HL-60 (cell line): ENCODE data around the gene LRFN2.

Experiments used
- DNase-seq, 2 experiments: peaks; one replicate each; pipeline ENCODE4 v3.0.0-alpha.2; 2010 to 2020; ENCODE audit warnings: low read depth in 1 of 2, low spot score in 1 of 2
- H3K27ac ChIP-seq: fragments of 250-450 bp; sonication (Bioruptor Pico); replicated peaks from 2 replicates; pipeline ENCODE4 v1.5.1; 2020; ENCODE audit warnings: mild to moderate bottlenecking, moderate library complexity
- H3K27me3 ChIP-seq: fragments of 250-450 bp; sonication (Bioruptor Pico); 2 replicates; pipeline ENCODE4 v1.5.1; 2021; ENCODE audit warnings: mild to moderate bottlenecking, moderate library complexity; ENCODE audit not compliant: insufficient read depth, poor library complexity, severe bottlenecking
- H3K4me3 ChIP-seq: replicated peaks from 2 replicates; pipeline ENCODE4 v1.5.1; 2011; ENCODE audit warnings: mild to moderate bottlenecking, control low read depth, low read length; ENCODE audit not compliant: insufficient read depth
- CTCF ChIP-seq: IDR thresholded peaks from one replicate; pipeline ENCODE4 v1.5.1; 2011; ENCODE audit warnings: low read length, control low read depth, inconsistent platforms; ENCODE audit not compliant: insufficient read depth
- GABPA ChIP-seq: IDR thresholded peaks from 2 replicates; pipeline ENCODE4 v1.6.1; 2012; ENCODE audit warnings: low read depth
- POLR2AphosphoS5 ChIP-seq: IDR thresholded peaks from 2 replicates; pipeline ENCODE4 v1.6.1; 2012; ENCODE audit warnings: low read depth
- REST ChIP-seq: IDR thresholded peaks from 2 replicates; pipeline ENCODE4 v1.6.1; 2012; ENCODE audit warnings: low read depth; ENCODE audit not compliant: insufficient replicate concordance
- SPI1 ChIP-seq: IDR thresholded peaks from 2 replicates; pipeline ENCODE4 v1.6.1; 2012; ENCODE audit warnings: low read depth, mild to moderate bottlenecking, borderline replicate concordance

LRFN2 gene

GRCh38 chr6:40611434-40611833 is 24.3 kb upstream of the LRFN2 start:
- no peak overlapping the region for H3K4me3 ChIP-seq
- H3K27ac ChIP-seq, result no peak overlapping the region
- DNase-seq, result no peak
- H3K27me3 ChIP-seq, result no peaks in the 10 kb centered on the region
- TF ChIP-seq GABPA (no peak), POLR2AphosphoS5 (no peak), CTCF (no peak), REST (no peak), SPI1 (no peak)

GRCh38 chr6:40610229-40610628 is 23.1 kb upstream of the LRFN2 start:
- no peak for DNase-seq
- TF ChIP-seq SPI1 (no peak), POLR2AphosphoS5 (no peak), CTCF (no peak), REST (no peak), GABPA (no peak)
- H3K27ac ChIP-seq, result no peak overlapping the region
- H3K27me3 ChIP-seq, result no peaks in the 10 kb centered on the region
- no peak overlapping the region for H3K4me3 ChIP-seq

- no peak for TF ChIP-seq POLR2AphosphoS5
- no peak for TF ChIP-seq SPI1
- no peak for TF ChIP-seq CTCF
- TF ChIP-seq GABPA, result no peak
- no peak for TF ChIP-seq REST
- no peak for DNase-seq
- H3K27me3 ChIP-seq, result no peaks in the 10 kb centered on the region
These were observed 19.8 kb upstream of the LRFN2 start for GRCh38 chr6:40606981-40607380.

More at GRCh38 chr6:40606981-40607380, 19.8 kb upstream of the LRFN2 start:
- Histone ChIP-seq H3K27ac (no peak overlapping the region), H3K4me3 (no peak overlapping the region)
